Mesothelial cell of epicardium (in vitro differentiated cells): ENCODE measurements around the gene MEN1. TPM values are rescaled to one million over a fixed set of nuclear protein-coding genes. Genes with fewer than 3 reads are reported as not detected.

Experiments
- DNase-seq, 2 experiments: peaks; one replicate each; pipeline ENCODE4 v3.0.0; 2021; ENCODE audit warnings: low spot score in 2 of 2; ENCODE audit not compliant: unreplicated experiment in 2 of 2
- H3K27ac Mint-ChIP-seq: 2 replicates; pipeline ENCODE4 v1.8.0; 2021; ENCODE audit warnings: mixed read lengths
- H3K27me3 Mint-ChIP-seq: 2 replicates; pipeline ENCODE4 v1.8.0; 2021; ENCODE audit warnings: low read depth, mixed read lengths
- H3K36me3 Mint-ChIP-seq: 2 replicates; pipeline ENCODE4 v1.8.0; 2021; ENCODE audit warnings: mixed read lengths
- H3K4me1 Mint-ChIP-seq: 2 replicates; pipeline ENCODE4 v1.8.0; 2021; ENCODE audit warnings: mixed read lengths
- H3K4me3 Mint-ChIP-seq: 2 replicates; pipeline ENCODE4 v1.8.0; 2021; ENCODE audit warnings: mild to moderate bottlenecking, moderate library complexity, mixed read lengths
- H3K9me3 Mint-ChIP-seq: 2 replicates; pipeline ENCODE4 v1.8.0; 2021; ENCODE audit warnings: mixed read lengths
- CTCF ChIP-seq: fragments of 200-600 bp; sonication (generic); IDR thresholded peaks from one replicate; pipeline ENCODE4 v1.5.0; 2021; ENCODE audit warnings: antibody characterized with exemption; ENCODE audit not compliant: unreplicated experiment
- total RNA-seq: library from RNA; stranded (reverse); gene quantifications from 3 replicates; pipeline ENCODE4 v1.2.1, GENCODE V29; 2021

MEN1 gene
- total RNA-seq, result 44.5 to 45.4 TPM (median 44.9 TPM) in 3 replicates

- peaks cover 13% of the 10 kb centered on the region for H3K36me3 Mint-ChIP-seq
- peak within 1 kb of the TSS; percentile 95 for H3K27ac Mint-ChIP-seq
- no peak for TF ChIP-seq CTCF
- H3K27me3 Mint-ChIP-seq, result no peaks in the 10 kb centered on the region
- H3K9me3 Mint-ChIP-seq, result no peaks in the 10 kb centered on the region
- H3K4me3 Mint-ChIP-seq, result peak within 1 kb of the TSS; percentile 95
- peak; percentile 83 to 90 for DNase-seq
- peaks cover 10% of the 10 kb centered on the region for H3K4me1 Mint-ChIP-seq
Observed at GRCh38 chr11:64810271-64810890, at the start of gene MEN1. TSS of gene MEN1 (minus strand) at chr11:64810551. CDS start at chr11:64810109, 442 bp downstream.

GRCh38 chr11:64859542-64860414, 49.4 kb upstream of the MEN1 start:
- TF ChIP-seq CTCF, result no peak
- H3K4me1 Mint-ChIP-seq, result peaks cover 25% of the 10 kb centered on the region
- peaks cover 11% of the 10 kb centered on the region for H3K36me3 Mint-ChIP-seq
- H3K9me3 Mint-ChIP-seq, result no peaks in the 10 kb centered on the region
- no peaks in the 10 kb centered on the region for H3K27me3 Mint-ChIP-seq
- peak overlapping the region; percentile 50 for H3K27ac Mint-ChIP-seq
- H3K4me3 Mint-ChIP-seq, result no peak overlapping the region
- DNase-seq, result no peak

- Mint-ChIP-seq H3K36me3 (peaks cover 12% of the 10 kb centered on the region), H3K9me3 (no peaks in the 10 kb centered on the region), H3K4me3 (no peak overlapping the region), H3K27me3 (no peaks in the 10 kb centered on the region), H3K4me1 (peaks cover 14% of the 10 kb centered on the region), H3K27ac (no peak overlapping the region)
- no peak for TF ChIP-seq CTCF
- no peak for DNase-seq
Observed at GRCh38 chr11:64858467-64859263, 48.3 kb upstream of the MEN1 start.

- Mint-ChIP-seq H3K36me3 (peaks cover 12% of the 10 kb centered on the region), H3K27me3 (no peaks in the 10 kb centered on the region), H3K4me3 (no peak overlapping the region), H3K9me3 (no peaks in the 10 kb centered on the region), H3K4me1 (peaks cover 2% of the 10 kb centered on the region), H3K27ac (no peak overlapping the region)
- no peak for TF ChIP-seq CTCF
- DNase-seq, result no peak
Observed at GRCh38 chr11:64857485-64857884, 47.1 kb upstream of the MEN1 start.

GRCh38 chr11:64856382-64857227, 46.3 kb upstream of the MEN1 start:
- Mint-ChIP-seq H3K36me3 (peaks cover 12% of the 10 kb centered on the region), H3K27ac (no peak overlapping the region), H3K4me1 (peaks cover 1% of the 10 kb centered on the region), H3K27me3 (no peaks in the 10 kb centered on the region), H3K9me3 (no peaks in the 10 kb centered on the region), H3K4me3 (no peak overlapping the region)
- no peak for DNase-seq
- TF ChIP-seq CTCF, result no peak
